PC-9 (cell line): Measurements from ENCODE around the gene SH3GL2.

Source experiments
- EZH2 ChIP-seq: fragments of 200-600 bp; sonication (generic); IDR thresholded peaks from 2 replicates; pipeline ENCODE4 v1.8.0; 2017; ENCODE audit warnings: antibody characterized with exemption, low read depth
- TF ChIP-seq, protein P1 (sequence below): fragments of 200-600 bp; sonication (generic); conservative IDR thresholded peaks from 2 replicates; pipeline ENCODE4 v1.6.1; 2017; ENCODE audit warnings: mixed run types, antibody characterized with exemption, mild to moderate bottlenecking, moderate library complexity

DNA sequence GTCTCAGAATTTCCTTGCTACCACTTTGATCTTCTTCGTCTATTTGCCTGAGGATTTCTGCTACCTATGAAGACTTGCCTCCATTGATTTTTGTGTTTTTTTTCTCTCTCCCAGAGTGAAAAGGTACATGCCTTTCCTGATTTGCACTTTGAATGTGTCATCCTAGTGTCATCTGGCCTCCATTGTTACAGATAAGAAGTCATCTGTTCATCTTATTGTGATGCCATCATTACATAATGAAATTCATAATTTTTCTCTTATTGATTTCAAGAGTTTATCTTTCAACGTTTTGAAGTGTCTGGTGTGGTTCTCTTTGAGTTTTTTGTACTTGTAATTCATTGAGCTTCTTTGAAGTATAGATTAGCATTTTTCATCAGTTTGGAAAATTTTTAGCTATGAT lies 144.8 kb downstream of the SH3GL2 start:
- TF ChIP-seq, protein P1, sequence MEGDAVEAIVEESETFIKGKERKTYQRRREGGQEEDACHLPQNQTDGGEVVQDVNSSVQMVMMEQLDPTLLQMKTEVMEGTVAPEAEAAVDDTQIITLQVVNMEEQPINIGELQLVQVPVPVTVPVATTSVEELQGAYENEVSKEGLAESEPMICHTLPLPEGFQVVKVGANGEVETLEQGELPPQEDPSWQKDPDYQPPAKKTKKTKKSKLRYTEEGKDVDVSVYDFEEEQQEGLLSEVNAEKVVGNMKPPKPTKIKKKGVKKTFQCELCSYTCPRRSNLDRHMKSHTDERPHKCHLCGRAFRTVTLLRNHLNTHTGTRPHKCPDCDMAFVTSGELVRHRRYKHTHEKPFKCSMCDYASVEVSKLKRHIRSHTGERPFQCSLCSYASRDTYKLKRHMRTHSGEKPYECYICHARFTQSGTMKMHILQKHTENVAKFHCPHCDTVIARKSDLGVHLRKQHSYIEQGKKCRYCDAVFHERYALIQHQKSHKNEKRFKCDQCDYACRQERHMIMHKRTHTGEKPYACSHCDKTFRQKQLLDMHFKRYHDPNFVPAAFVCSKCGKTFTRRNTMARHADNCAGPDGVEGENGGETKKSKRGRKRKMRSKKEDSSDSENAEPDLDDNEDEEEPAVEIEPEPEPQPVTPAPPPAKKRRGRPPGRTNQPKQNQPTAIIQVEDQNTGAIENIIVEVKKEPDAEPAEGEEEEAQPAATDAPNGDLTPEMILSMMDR: no peak
- no peak for TF ChIP-seq EZH2
